HG03565 (cell line): ENCODE results near the gene TPRG1L.

Source experiments
- ATAC-seq: cut with Tn5 transposase; IDR thresholded peaks from one replicate; pipeline ENCODE4 v1.9.1; 2021; ENCODE audit warnings: mild to moderate bottlenecking, moderate library complexity; ENCODE audit not compliant: unreplicated experiment

Gene TPRG1L

DNA sequence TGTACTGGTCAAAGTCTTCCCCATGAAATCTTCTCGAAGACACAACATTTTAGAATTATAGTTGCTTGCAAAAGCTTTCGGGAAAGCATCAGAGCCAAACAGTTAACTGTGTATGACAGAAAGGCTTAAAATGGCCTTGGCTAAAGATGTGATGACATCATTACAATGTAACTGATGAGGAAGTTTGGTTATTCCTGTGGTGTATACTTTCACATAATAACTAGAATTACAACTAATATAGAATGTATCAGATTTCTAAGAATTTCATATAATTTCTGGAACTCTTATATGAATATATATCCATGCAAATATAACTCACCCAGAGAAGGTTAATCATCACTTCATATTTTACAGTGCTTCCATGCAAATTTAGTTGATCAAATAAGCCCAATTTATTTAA lies 35.9 kb downstream of the TPRG1L start:
- ATAC-seq, result no peak

- no peak for ATAC-seq
These were observed 36.8 kb downstream of the TPRG1L start for GRCh38 chr1:3661631-3662030.

DNA sequence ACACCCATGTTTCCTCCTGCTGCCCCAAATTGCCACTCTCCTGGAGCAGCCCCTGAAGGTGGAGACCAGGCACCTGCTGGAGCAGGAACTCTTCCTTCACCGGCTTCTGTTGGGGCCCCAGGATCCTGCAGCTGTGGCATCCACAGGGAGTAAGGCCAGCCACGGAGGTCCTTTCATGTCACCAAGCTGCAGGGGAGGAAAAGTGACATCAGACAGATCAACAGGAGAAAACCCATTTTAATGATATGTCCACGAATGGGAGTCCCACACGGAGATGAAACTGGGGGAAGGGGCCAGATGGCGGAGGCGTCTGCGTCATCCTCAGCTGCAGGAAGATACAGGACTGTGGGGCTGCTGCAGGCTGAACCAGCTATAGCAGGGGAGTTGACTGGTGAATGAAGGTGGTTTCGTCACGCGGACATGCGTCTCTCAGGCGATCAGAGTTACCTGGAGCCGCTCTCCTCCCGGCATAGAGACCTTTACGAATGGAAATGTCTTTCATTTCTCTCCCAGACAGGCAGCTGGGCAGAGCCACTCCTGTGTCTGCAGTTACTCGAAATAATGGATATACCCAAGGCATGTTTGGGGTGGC lies 37.4 kb downstream of the TPRG1L start:
- no peak for ATAC-seq

- ATAC-seq, result no peak
These were observed 39.3 kb downstream of the TPRG1L start for GRCh38 chr1:3663999-3664699.

GRCh38 chr1:3664700-3665375 lies 40.0 kb downstream of the TPRG1L start:
- ATAC-seq, result no peak

- ATAC-seq, result no peak
These were observed 43.3 kb downstream of the TPRG1L start for GRCh38 chr1:3668148-3668547.

GRCh38 chr1:3668585-3669300 lies 43.9 kb downstream of the TPRG1L start:
- ATAC-seq, result no peak

DNA sequence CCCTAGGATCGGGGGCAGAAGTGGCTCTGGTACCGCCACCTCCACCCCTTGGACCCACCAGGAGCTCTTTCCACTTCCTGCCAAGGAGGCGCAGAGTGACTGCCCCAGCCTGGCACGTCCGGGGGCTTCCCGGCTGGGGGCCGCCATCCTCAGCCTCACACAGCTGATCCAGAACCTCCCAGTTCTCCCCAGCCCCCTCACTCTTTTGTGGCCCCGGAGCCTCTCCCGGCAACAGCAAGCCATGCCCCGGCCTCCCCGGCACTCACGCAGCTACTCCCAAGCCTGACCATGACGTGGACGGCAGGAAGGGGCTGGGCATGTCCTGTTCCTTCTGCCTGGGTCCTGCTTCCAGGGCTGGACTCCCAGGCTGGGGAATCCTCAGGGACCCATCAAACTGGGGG lies 44.6 kb downstream of the TPRG1L start:
- no peak for ATAC-seq

DNA sequence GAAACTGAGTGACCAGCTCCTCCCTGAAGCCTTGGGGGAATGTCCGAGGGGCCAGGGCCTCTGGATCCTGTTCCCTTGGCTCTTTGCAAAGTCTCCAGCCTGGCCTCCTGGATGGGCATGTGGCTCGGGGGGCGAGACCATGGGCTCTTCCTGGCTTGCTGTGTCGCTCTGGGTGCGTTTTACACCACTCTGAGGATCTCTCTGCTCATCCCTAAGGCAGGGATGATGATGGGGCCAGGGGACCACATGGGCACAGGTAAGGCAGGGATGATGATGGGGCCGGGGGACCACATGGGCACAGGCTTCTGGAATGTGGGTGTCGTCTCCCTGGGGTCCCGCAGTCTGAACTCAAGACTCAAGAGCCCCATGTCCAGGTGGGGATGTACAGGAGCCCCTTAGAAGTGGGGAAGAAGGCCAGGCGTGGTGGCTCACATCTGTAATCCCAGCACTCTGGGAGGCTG lies 45.2 kb downstream of the TPRG1L start:
- ATAC-seq, result no peak

DNA sequence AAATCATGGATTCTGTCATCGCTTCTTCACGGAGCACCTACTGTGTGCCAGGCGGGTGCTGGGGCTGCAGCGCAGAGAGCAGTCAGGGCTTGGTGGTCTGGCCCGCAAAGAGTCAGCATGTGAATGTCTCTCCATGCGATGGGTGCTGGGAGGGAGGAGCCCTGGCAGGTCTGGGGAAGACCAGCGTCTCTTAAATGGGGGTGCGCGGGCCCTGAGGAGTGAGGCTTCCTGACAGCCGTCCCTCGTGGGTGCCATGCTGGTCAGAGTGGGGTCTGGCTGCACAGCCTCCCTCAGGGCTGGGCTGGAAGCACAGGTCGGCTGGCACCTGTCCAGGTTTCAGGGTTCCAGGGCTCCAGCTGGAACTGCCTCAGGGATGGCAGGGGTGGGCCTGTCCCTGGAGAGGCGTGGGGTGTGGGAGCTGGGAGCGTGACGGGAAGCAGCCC lies 46.0 kb downstream of the TPRG1L start:
- no peak for ATAC-seq

DNA sequence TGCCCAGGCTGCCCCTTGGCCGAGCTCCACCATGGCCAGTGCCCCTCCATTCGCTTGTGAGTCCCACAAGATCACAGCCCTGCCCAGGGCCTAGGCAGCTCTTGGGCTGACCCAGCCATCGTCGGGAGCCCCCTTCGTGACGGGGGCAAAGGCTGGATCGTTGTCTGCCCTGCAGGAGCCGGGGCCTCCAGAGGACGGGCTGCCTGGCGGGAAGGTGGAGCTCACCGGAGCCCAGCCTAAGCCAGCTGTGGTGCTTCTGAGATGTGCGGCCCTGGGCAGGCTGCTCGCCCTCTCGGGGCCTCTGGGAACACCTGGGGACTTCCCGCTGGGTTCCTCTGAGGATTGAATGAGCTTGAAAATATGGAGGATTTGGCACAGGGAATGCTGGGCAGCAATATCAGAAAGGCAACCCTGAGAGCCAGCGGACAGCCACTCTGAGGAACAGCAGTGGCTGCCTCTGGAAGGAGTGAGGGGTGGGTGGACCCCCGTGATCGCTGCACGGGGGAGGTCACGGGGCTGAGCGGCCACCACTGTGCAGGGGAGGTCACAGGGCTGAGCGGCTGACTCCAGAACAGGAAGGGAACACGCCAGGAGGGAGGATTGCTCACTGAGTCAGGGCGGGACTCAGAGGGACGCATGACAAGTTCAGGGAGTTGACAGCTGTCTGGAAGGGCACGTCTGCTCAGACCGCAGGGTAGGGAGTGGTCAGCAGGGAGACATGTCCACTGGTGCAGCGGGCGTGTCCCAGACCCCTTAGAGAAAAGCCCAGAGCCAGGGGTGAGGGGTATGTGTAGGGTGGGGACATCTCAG lies 46.8 kb downstream of the TPRG1L start:
- no peak for ATAC-seq

DNA sequence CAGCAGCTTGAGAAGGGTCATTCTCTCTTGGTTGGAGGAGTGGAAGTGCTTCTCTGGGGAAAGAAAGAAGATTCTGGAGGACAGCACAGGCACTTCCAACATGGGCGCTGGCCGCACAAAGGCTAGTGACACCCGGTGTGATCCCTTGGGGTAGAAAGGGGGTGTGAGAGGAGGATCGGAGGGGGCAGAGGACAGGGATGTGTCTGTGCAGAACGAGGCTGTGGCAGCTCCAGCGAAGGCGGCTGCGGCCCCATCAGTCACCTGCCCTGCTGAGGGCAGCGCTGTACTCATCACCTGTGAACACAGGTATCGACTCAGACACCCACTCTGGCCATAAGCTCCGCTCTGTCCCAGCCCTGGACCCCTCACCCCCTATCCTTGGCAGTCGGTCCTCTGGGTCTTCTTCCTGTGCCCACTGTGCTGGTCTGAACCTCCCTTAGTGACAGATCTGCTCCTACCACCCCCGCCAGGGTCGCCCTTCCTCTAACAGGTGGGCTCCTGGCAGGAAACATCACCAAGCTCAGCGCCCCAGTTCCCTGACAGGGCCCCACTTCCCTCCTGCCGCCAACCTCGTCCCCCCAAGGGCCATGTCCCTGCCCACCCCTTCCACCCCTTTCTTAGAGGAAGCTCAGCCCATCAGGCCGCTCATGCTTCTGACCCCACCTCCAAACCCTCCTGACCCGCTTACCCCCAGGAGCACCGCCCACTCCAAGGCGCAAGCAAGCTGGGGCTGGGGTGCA lies 47.6 kb downstream of the TPRG1L start:
- no peak for ATAC-seq

DNA sequence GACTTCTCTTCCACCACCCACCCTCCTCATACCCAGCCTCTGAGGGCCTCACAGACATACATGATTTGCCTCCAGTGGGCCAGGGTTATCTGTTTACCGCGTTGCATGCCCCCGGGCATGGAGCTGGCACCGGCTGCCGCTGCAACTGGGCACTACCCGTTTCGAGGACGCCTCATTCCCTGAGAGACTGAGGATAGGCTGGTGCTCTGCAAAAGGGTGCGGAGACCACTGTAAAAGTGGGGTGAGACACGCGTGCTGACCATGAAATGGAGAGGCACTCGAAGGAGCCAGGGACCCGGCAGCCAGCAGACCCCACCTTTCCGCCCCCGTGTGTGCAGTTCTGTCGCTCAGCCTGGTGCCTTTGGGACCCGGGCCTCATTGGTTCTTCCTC lies 48.2 kb downstream of the TPRG1L start:
- ATAC-seq, result no peak

DNA sequence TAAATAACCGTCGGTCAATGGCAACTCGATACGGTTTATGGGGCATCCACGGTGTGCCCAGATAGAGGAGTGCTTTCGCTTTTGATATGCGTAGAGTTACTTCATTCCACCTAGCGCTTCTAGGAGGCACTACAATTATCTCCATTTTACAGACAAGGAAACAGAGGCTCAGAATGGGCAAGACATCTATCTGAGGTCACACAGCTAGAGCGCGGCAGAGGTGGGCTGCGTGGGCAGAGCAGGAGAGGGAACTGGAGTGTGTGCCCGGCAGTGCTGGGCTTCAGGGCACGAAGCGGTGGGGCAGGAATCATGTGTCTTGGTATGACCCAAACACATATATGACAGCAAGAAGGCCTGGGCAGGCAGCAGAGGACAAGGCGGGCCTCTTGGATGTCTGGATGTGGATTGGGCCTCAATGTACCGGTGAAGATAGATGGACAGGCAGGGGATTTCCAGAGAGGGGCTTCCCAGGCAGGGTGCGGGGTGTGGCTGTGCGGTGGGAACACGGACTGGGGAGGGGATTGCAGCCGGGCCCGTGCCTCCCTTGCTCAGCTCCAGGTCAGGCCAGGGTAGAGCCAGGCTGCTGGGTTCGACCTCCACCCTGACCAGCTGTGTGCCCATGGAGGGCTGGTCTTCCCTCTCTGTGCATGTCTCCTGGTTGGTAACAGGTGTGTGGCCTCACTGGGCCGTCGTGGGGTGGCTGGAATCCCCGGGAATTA lies 48.7 kb downstream of the TPRG1L start:
- no peak for ATAC-seq

GRCh38 chr1:3674100-3675094 lies 49.6 kb downstream of the TPRG1L start:
- no peak for ATAC-seq

DNA sequence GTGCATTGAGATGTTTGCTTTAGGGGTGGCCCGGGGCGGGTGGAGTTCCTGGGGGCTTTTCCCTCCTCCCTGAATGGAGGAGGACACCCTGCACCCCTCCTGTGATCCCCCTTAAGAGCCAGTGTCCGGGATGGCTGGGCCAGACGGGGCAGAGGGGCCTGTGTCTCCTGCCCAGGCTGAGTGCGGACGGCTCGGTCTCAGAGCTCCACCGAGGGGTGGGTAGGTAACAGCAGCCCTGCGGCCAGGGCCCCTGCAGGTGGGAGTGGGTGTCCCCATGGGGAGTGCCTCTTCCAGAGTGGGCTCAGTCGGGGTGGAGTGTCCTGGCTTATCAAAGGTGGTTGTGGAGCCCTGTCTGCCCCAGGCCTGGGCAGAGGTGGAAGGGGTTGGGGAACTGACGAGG lies 50.6 kb downstream of the TPRG1L start:
- no peak for ATAC-seq

DNA sequence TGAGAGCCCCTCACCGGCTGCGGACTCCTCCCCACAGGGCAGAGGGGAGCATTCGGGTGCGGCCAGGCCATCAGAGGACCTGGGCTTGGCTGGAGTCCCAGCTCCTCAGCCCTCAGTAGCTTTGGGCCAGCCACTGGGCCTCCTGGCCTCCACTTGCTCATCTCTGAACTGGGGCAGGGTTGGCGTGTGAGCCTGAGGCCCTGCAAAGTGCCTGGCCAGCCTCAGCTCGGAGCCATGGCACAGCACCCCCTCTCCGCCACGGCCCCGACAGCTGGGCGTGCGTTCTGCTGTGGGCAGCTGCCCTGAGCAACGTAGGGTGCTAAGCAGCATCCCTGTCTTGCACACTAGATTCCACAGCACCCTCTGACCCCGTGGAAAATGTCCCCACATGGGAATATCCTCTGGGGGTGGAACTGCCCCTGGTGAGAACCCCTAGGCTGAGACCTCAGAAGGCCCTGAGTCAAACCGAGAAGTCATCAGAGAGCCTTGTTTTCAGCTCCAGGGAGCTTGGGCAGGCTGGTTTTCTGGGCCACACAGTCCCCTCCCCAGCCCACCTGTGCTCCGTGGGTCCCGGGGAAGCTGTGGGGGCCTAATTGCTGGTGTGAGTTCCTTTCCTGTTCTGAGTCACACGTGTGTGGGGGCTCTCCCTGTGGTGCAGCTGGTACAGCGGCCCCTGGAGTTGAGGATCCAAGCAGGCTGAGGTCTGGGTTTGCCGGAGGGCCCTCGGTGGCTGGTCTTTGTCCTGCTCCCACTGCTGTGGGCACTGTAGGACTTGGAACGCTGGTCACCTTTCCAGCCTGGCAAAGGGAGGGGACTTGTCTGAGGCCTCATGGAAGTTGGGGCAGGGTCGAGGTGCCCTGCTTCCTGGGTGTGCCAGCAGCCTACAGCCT lies 52.0 kb downstream of the TPRG1L start:
- ATAC-seq, result peak; percentile 59
